Activated CD8-positive, alpha-beta T cell treated with anti-CD3 and anti-CD28 coated beads for 36 hours (primary cell): Measurements from ENCODE around the gene FBXO24. TPM values are rescaled to one million over a fixed set of nuclear protein-coding genes. Genes with fewer than 3 reads are reported as not detected.

Experiments used
- ATAC-seq: fragments of 200-7000 bp; cut with Tn5 transposase; one replicate; pipeline ENCODE4 v1.10.0; 2021; ENCODE audit warnings: mild to moderate bottlenecking, moderate library complexity
- CTCF ChIA-PET: fragments of 350-600 bp; sonication (Branson Sonifier 250); formaldehyde crosslinking; loops from one replicate; lab custom pipeline; 2021; ENCODE audit warnings: antibody characterized with exemption; lab: Charles Lee
- POLR2A ChIA-PET: fragments of 350-600 bp; sonication (Branson Sonifier 250); formaldehyde crosslinking; loops from one replicate; lab custom pipeline; 2021; ENCODE audit warnings: antibody characterized with exemption; lab: Charles Lee
- DNase-seq: peaks from one replicate; pipeline ENCODE4 v3.0.0-alpha.2; 2020
- H3K27ac Mint-ChIP-seq: one replicate; pipeline ENCODE4 v1.8.0; 2021; ENCODE audit warnings: mild to moderate bottlenecking, mixed read lengths
- H3K27me3 Mint-ChIP-seq: one replicate; pipeline ENCODE4 v1.8.0; 2021; ENCODE audit warnings: mixed read lengths
- H3K36me3 Mint-ChIP-seq: one replicate; pipeline ENCODE4 v1.8.0; 2021; ENCODE audit warnings: low read depth, mixed read lengths
- H3K4me1 Mint-ChIP-seq: one replicate; pipeline ENCODE4 v1.8.0; 2021; ENCODE audit warnings: low read depth, mixed read lengths
- H3K4me3 Mint-ChIP-seq: one replicate; pipeline ENCODE4 v1.8.0; 2021; ENCODE audit warnings: mild to moderate bottlenecking, moderate library complexity, mixed read lengths
- H3K9me3 Mint-ChIP-seq: one replicate; pipeline ENCODE4 v1.8.0; 2021; ENCODE audit warnings: mixed read lengths
- intact Hi-C: fragments of 100-400 bp; cut with micrococcal nuclease; formaldehyde crosslinking; loops from one replicate; pipeline ENCODE4 v1.10.0; 2022
- total RNA-seq, 2 experiments: library from RNA; stranded (reverse); gene quantifications; one replicate each; pipeline ENCODE4 v1.2.3, GENCODE V29; 2021
- TF ChIP-seq, protein P1 (sequence below): fragments of 200-600 bp; IDR thresholded peaks from one replicate; pipeline ENCODE4 v1.8.0; 2022; ENCODE audit warnings: antibody characterized with exemption, mild to moderate bottlenecking

Gene FBXO24
- total RNA-seq, 2 experiments from 2014 or later = 1.4 to 1.5 TPM

DNA sequence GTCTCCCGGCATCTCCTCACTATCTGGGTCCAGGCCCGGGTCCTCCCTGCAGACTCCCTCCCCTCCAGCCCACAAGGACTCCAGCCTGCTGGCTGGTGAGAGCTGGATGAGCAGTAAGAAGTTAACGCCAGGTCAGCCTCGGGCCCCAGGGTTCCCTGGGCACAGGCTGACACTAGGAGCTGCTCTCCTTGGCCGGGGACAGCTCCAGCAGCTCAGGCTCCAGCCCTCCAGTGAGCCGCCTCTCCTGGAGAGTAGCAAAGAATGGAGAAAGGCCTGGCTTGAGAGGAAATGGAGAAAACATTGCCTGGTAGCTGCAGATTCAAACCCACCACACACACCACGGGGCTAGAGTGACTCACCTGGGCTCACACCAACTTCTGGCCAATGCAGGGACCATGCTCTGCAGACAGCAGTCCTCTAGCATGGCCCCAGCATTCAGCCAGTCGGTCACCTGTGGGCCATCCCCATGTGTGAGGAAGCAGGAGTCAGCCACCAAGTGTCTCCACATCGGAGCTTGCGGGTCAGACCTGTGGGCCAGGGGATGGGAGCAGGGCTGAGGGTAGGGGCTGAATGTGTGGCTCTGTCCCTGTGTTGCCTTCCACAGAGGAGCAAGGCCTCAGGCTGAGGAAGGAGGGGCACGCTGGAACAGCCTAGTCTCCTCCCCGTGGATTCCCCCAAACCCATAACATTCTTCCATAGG is 18.9 kb upstream of the FBXO24 start:
- intact Hi-C loops = no loop called here
- no peaks in the 10 kb centered on the region for H3K9me3 Mint-ChIP-seq
- H3K4me3 Mint-ChIP-seq = no peak overlapping the region
- H3K4me1 Mint-ChIP-seq = peaks cover 43% of the 10 kb centered on the region
- H3K36me3 Mint-ChIP-seq = peaks cover 15% of the 10 kb centered on the region
- peak overlapping the region; percentile 69 for H3K27ac Mint-ChIP-seq
- POLR2A ChIA-PET = interaction anchor here (0.6 to 3.6 kb wide), 7 partner anchors 8 to 1034 kb away, joined by 3 to 22 read pairs (median 3); partner anchors contain the start of genes FBXO24, LRCH4 and MOSPD3
- CTCF ChIA-PET = interaction anchor here (0.7 to 4.4 kb wide), 6 partner anchors 13 to 124 kb away, joined by 3 to 30 read pairs (median 4); no protein-coding TSS in a partner anchor
- no peak for ATAC-seq
- H3K27me3 Mint-ChIP-seq = no peaks in the 10 kb centered on the region
- TF ChIP-seq, protein P1, sequence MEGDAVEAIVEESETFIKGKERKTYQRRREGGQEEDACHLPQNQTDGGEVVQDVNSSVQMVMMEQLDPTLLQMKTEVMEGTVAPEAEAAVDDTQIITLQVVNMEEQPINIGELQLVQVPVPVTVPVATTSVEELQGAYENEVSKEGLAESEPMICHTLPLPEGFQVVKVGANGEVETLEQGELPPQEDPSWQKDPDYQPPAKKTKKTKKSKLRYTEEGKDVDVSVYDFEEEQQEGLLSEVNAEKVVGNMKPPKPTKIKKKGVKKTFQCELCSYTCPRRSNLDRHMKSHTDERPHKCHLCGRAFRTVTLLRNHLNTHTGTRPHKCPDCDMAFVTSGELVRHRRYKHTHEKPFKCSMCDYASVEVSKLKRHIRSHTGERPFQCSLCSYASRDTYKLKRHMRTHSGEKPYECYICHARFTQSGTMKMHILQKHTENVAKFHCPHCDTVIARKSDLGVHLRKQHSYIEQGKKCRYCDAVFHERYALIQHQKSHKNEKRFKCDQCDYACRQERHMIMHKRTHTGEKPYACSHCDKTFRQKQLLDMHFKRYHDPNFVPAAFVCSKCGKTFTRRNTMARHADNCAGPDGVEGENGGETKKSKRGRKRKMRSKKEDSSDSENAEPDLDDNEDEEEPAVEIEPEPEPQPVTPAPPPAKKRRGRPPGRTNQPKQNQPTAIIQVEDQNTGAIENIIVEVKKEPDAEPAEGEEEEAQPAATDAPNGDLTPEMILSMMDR = no peak
- peak; percentile 21 for DNase-seq

DNA sequence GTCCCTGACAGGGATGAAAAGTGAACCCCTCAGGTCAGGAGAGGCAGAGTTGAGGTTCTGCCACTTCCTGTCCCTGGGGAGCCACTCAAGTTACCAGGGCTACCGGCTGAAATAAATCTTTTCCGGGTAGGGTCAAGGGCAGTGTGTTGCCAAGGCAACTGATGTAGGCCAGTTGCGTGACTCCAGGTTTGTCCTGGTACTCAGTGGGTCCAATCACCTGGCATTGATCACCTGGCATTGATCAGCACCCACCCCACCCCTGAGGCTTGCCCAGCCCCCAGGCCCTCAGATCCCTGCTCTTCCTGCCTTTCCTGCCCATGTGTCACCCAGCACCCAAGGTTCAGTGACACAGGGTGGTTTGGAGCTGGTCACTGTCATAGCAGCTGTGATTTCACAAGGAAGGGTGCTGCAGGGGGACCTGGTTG is 18.4 kb upstream of the FBXO24 start:
- no peaks in the 10 kb centered on the region for H3K27me3 Mint-ChIP-seq
- TF ChIP-seq, protein P1 = no peak
- ATAC-seq = no peak
- peaks cover 46% of the 10 kb centered on the region for H3K4me1 Mint-ChIP-seq
- ChIA-PET POLR2A (interaction anchor here (1.3 to 3.6 kb wide), 3 partner anchors 8 to 45 kb away, joined by 3 to 22 read pairs (median 4); partner anchors contain the start of genes FBXO24, LRCH4 and MOSPD3), CTCF (interaction anchor here (0.7 to 4.4 kb wide), 4 partner anchors 8 to 85 kb away, joined by 3 to 30 read pairs (median 7); no protein-coding TSS in a partner anchor)
- no peak for DNase-seq
- intact Hi-C loops = no loop called here
- H3K4me3 Mint-ChIP-seq = no peak overlapping the region
- no peaks in the 10 kb centered on the region for H3K9me3 Mint-ChIP-seq
- H3K27ac Mint-ChIP-seq = peak overlapping the region; percentile 69
- H3K36me3 Mint-ChIP-seq = peaks cover 15% of the 10 kb centered on the region

DNA sequence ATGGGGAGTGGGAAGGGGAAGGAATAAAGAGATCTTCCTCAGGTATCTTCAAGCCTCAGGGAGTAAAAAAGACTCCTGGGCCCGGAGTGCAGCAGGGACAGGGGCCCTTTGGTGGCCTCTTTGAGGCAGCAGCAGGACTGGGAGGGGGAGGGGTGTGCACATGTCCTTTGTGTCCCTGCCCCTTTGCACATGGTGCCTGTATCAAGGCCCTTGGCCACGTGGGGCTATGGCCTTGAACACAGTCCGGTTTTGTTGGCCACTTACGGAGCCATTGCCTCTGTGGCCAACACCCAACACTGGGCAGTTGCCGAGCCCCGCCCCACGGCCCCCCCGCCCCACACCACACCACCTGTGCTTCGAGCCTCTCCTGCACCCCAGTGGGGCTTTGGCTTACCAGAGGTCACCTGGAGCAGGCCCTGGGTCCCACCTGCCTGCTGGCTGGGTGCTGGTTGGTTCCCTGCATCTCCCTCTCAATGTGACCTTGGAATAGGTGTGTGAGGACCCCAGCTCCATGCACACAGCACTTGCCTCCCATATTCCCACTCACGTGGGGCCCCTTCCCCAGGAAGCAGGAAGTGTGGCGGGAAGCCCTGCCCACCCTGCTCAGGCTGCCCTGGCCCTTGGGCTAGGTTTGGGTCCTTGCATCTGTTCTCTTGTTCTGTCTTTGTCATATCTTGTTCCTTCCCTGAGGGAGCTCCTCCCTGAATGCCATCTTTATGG is 17.8 kb upstream of the FBXO24 start:
- DNase-seq = peak; percentile 22
- no peaks in the 10 kb centered on the region for H3K27me3 Mint-ChIP-seq
- ChIA-PET POLR2A (interaction anchor here (0.6 to 3.6 kb wide), 5 partner anchors 9 to 138 kb away, joined by 3 to 22 read pairs (median 3); partner anchors contain the start of genes FBXO24, LRCH4 and MEPCE), CTCF (interaction anchor here (0.8 to 1.8 kb wide), 8 partner anchors 9 to 90 kb away, joined by 3 to 10 read pairs (median 4); no protein-coding TSS in a partner anchor)
- peaks cover 46% of the 10 kb centered on the region for H3K4me1 Mint-ChIP-seq
- no peak overlapping the region for H3K4me3 Mint-ChIP-seq
- TF ChIP-seq, protein P1 = no peak
- intact Hi-C loops = no loop called here
- peaks cover 15% of the 10 kb centered on the region for H3K36me3 Mint-ChIP-seq
- H3K9me3 Mint-ChIP-seq = no peaks in the 10 kb centered on the region
- H3K27ac Mint-ChIP-seq = no peak overlapping the region
- no peak for ATAC-seq

DNA sequence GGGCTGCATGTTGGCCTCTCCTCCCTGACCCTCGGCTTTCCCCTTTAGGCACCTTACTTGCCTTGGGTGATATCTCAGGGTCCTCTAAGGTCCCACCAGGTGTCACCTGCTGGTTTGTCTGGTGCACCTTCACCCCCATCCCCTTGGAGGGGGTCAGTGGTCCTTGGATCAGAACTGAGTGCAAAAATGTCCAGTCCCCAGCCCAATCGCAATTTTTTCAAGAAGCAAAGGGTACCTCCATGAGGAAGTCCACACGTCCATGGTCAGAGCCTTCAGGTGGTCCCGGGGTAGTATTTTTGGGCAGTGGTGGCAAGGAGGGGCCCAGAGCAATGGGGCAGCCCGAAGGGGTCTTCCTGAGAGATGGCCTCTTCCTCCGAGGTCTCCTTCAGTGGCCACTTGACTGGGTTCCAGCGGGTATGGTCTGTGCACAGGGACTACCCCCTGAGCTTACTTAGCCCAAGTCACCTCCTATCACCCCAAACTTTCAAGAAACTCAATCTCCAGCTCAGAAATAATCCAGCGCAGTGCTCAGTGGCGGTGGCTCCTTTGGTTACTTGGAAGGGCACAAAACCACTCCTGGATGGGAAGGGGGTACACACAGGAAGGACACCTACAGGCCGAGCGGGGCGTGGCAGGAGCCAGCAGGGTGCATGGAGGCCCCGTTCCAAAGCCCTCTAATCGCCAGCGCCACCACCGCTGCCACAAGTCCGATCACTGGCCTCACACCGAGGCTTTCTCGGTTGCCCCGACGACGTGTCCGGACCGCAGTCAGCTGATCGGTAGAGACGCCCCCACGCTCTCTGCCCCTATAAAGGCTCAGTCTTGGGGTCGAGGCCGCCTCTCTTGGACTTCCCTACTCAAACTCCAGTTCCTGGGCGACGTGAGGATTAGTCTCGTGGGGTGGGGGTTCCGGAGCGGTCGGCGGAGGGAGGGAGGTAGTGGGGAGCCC is 17.0 kb upstream of the FBXO24 start:
- TF ChIP-seq, protein P1 = peak; percentile 44
- ATAC-seq = peak; percentile 50
- CTCF ChIA-PET = interaction anchor here (0.8 to 1.8 kb wide), 9 partner anchors 8 to 91 kb away, joined by 3 to 10 read pairs (median 4); no protein-coding TSS in a partner anchor
- Mint-ChIP-seq H3K4me1 (peaks cover 42% of the 10 kb centered on the region), H3K27me3 (no peaks in the 10 kb centered on the region), H3K9me3 (no peaks in the 10 kb centered on the region), H3K27ac (peak overlapping the region; percentile 8), H3K4me3 (peak overlapping the region; percentile 27), H3K36me3 (peaks cover 9% of the 10 kb centered on the region)
- DNase-seq = peak; percentile 73
- POLR2A ChIA-PET = interaction anchor here (0.6 to 3.6 kb wide), 4 partner anchors 16 to 139 kb away, joined by 3 to 22 read pairs (median 4); partner anchors contain the start of genes FBXO24, LRCH4 and MEPCE
- intact Hi-C loops = no loop called here
